GM18499 (cell line): ENCODE measurements around the gene GSTT4.
"Not testable (repeated sequence)": the region's sequence is repeated elsewhere in the genome, so short reads cannot be mapped to it uniquely, and the experiment has no call there.

ENCODE experiments used
- ATAC-seq: cut with Tn5 transposase; IDR thresholded peaks from one replicate; pipeline ENCODE4 v1.9.1; 2021; ENCODE audit warnings: moderate number of reproducible peaks; ENCODE audit not compliant: insufficient read depth, unreplicated experiment

Gene GSTT4

DNA sequence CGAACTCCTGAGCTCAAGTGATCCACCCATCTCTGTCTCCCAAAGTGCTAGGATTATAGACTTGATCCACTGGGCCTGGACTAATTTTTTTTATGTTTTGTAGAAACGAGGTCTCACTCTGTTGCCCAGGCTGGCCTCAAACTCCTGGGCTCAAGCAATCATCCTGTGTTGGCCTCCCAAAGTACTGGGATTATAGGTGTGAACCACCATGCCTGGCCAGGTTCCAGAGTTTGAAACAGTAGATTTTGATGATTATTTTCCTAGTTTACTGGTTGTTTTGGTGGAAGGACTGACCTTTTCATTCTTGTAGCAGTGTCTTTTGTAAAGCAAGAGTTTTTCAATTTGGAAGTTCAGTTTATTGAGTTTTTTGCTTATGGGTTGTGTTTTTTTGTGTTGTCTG is 20.8 kb upstream of the GSTT4 start:
- ATAC-seq: no peak

DNA sequence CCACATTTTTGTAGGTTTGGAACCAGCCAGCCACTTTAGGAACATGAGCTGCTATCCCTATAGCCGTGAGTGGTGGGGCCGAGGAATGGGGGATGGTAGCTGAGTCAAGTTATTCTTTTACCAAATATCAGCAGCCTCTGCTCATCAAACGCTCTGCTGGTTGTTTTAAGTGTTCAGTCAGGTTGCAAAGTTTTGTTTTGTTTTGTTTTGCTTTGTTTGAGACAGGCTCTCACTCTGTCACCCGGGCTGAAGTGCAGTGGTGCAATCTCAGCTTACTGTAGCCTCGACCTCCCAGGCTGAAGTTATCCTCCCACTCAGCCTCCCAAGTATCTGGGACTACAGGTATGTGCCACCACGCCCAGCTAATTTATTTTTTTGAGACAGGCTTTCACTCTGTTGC is 20.2 kb upstream of the GSTT4 start:
- no peak for ATAC-seq

DNA sequence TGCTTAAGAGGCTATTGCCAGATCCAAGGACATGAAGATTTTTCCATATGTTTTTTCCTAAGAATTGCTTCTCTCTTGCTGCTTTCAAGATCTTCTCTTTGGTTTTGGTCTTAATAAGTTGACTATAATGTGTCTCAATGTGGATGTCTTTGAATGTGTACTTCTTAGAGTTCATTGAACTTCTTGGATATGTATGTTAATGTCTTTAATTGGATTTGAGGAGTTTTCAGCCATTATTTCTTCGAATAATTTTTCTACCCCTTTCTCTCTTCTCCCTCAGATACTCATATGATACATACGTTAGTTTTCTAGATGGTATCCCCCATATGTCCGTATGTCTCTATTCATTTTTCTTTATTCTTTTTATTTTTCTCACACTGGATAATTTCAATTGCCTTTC is 19.1 kb upstream of the GSTT4 start:
- ATAC-seq: no peak

DNA sequence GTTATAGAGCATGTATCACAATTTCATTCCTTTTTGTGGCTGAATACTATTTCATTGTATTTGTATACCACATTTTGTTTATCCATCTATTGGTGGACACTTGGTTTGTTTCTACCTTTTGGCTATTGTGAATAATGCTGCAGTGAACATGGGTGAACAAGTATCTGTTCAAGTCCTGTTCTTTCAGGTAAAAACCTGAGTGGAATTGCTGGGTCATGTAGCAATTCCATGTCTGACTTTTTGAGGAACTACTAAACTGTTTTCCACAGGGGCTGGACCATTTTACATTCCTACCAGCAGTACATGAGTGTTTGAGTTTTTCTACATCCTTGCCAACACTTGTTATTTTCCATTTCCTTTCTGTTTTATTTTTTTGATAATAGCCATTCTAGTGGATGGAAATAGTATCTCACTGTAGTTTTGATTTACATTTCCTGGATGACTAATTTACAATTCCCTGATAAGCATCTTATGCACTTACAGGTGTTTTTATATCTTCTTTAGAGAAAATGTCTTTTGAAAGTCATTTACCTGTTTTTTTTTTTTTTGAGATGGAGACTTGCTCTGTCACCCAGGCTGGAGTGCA is 18.0 kb upstream of the GSTT4 start:
- no peak for ATAC-seq

DNA sequence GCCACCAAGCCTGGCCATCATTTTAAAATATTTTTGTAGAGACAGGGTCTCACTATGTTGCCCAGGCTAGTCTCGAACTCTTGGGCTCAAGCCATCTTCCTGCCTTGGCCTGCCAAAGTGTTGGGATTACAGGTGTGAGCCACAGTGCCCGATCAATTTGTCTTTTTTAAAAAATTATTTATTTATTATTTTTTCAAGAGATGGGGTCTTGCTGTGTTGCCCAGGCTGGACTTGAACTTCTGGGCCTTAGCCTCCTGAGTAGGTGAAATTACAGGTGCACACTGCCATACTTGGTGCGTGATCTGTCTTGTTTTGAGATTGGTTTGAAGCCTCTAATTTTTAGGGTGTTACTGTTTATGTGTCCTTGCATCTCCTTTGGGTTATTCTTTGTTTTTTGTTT is 16.1 kb upstream of the GSTT4 start:
- no peak for ATAC-seq

DNA sequence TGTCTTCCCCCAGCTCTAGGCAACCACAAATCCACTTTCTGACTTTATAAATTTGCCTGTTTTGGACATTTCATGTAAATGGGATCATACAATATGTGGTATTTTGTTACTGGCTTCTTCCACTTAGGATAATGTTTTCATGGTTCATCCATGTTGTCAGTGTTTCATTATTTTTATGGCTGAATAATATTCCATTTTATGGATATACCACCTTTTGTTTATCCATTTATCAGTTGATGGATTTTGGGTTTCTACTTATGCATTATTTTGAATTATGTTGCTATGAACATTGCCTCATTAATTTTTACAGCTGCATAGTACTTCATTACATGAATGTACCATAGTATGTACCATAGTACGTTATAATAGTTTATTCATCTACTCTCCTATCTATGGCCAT is 10.9 kb upstream of the GSTT4 start:
- ATAC-seq: no peak

DNA sequence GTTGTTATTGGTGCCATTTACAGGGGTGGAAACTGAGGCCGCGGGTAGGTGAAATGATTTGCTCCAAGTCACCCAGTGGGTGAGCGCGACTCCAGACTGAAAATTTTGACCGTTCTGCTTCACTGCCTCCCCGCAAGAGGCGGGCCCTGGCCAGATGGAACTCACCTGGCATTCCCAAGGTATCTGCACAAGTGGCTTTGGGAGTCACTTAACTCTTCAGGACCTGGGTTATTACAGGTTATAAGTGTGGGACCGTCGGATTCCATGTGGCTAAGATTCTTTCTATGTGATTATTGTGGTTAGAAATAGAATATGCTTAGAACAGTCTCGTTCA is 6.4 kb upstream of the GSTT4 start:
- no peak for ATAC-seq

DNA sequence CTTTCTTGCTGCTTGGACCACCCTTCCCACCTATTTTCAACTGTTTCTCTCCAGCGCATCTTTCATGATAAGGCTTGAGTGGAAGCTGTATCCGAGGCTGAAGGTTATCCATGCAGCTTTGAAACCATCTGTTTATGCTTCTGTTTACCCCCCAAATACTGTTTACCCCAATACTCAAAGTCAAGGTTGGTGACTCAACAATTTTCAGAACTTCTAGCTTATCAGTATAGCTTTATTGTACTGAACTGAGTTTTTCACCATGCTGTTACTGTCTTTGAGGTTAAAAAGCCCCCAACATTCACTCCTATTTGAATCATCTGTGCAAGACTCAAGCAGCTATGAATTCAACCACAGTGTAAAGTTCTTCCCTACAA is 4.8 kb upstream of the GSTT4 start:
- ATAC-seq: no peak

DNA sequence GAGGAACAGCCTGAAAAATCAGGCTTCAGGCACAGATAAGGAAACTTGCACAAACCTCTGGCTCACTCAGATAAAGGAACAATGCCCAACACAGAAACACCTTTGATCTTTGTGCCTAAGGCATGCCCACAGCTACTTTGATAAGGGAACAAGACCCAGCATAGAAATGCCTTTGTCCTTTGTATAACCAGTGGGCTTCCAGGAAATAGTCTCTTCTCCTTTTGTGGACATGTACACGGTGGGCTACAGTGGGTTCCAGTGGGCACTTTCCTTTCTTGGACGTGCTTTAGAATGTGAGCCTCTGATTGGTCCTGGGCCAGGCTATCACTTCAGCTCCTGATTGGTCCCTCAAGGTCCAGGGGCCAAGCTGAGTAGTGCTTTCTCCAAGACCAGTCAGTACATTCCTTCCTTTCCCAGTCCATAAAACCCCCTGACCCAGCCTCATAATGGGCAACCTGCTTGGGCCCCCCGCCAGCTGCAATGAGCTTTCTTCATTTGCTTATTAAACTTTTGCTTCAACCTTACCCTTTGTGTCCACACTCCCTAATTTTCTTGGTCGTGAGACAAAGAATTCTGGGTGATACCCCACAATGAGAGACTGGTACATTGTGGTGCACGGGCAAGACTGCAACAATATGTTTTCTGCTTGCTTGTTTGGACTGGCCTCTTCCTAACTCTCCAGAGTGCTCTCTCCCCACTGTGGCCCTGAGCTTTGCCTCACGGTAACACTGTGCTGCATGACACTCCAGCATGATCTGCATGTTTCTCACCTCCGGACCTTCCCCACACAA is 4.2 kb upstream of the GSTT4 start:
- no peak for ATAC-seq

DNA sequence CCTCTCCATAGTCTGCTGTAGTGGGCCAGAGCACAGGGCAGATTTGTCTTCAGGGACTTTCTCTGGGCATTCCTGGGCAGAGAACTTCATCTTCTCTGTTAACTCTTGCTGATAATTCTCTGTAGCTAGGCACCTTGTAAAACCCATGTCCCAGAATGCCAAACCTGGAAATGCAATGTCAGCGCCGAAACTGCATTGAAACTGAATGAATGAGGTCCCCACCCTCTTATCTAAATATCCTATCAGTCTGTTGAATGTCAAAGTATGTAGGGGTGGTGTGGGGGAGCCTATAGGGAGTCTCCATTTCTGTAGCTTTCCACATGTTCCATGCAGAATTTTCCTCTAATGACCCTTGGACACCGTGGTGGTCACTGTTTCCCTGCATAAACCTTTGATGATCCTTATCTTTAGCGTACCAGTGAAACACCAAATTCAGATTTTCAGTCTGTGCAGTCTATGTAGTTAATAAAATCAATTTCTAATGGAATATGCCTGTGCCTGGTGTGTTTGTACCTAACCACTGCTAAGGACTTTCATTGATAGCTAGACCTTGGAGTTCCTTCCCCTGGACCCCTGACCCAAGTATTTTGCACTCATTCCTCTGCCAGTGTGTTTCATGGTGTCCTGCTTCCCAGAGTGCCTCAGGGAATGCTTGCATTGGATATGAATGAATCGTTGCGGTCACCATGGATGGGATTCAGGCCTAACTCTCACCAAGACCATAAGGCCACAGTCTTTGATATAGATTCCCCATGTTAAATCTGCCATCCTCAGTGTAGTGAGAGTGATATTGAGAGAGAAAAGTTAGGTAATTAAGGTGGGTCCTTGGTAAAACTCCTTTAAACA is 3.4 kb upstream of the GSTT4 start:
- no peak for ATAC-seq

DNA sequence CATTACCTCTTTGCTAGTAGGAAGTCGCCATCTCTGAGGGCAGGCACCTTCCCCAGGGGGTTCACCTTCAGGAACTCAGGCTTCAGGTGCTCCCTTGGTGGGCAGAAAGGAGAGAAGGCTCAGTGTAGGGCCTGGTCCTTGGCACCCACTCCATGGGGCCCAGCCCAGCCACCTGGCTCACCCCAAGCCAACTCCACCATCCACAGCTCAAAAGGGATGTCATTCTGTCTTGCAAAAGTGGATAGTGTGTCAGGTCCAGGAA is 2.7 kb upstream of the GSTT4 start:
- no peak for ATAC-seq

DNA sequence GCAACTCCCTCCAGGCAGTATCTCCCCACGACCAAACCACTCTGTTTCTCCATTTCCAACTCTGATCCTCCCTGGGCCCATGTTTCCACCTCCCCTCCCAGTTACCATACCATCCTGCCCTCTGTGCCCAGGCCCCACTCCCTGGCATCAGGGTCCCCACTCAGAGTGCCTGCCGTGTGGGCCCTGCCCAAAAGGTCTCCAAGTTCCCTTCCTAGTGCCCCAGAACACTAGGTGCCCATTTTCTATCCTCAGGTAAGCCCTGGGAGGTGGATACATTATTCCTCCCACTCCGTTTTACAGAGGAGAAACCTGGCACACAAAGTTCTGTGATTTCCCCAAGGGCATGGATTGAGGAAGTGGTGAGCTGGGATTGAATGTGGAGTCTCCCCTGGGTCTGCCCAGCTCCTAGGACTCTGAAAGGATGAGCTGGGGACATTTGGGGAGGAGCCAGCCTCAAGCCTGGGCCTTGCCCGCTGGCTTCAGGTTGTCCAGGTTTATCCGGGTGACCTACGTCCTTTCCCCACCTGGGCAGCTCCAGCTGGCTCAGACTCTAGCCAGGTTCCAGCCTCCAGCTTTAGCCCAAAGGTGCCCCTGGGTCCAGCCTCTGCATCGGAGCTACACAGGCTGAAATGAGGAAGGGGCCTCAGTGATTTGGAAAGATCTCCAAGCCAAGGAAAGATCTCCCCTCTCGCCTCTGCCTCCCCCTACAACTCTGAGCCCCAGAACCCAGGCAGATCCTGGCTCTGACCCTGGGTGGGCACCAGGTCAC is 2.2 kb upstream of the GSTT4 start:
- ATAC-seq: no peak

DNA sequence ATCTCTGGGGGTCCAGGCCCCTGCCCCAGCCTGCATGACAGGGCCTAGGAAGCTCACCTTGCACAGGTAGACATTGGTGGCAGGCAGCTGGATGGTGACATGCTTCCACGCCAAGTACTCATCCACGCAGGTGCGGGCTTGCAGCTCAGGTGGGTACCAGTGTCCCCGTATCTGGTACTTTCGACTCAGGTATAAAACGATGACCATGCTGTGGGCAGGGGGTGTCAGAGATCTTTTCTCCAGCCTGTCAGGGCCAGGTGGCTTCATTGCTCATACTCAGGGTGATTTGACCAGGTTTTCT is 1.6 kb upstream of the GSTT4 start:
- ATAC-seq: no peak

DNA sequence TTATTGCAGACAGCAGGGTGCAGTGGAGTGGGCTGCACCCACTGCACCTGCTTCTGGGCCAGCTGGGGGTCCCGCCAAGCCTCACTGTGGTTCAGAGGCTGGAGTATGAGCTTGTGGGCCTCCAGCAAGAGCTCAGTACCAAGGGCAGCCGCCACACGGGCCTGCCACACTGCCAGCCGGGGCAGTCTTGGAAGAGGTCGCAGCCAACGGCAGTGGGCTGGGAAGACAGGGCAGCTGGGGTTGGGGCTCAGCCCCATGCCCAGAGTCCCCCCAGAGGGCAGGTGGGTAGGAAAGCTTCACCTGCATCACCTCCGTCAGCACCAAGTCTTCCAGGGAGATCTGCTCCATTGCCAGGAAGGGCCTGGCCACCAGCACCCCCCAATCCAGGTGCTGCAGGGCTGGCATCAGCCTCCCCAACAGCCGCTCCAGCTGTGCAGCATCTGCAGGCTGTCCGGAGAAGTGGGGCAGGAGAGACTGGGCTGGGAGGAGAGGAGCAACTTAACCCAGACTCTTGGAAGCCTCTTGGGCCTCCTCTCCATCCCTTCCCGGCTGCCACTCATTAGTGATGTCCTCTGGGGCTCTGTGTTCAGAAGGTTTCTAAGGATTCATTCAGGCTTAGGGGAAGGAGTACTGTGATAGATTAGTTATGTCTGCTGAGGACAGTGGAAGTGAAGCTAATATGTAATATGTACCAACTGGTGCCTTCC is 1.1 kb upstream of the GSTT4 start:
- ATAC-seq: no peak

DNA sequence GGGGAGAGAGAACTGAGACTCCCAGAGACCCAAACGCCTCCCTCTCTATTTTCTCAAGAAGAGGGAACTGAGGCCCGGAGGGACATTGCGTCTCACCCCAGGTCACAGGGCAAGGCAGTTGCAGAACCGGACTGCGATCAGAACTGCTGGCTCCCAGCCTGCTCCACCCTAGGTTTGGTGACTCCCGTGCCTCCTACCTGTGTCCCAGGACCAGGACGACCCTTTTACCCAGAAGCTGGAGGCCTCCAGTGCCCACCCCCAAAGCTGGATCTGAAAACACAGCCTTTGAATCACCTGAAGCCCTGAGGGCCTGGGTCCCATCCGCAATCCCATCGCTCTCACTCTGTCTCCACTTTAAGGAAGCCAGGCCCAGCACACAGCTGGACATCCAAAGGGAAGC is 1.4 kb downstream of the GSTT4 start:
- ATAC-seq: no peak

DNA sequence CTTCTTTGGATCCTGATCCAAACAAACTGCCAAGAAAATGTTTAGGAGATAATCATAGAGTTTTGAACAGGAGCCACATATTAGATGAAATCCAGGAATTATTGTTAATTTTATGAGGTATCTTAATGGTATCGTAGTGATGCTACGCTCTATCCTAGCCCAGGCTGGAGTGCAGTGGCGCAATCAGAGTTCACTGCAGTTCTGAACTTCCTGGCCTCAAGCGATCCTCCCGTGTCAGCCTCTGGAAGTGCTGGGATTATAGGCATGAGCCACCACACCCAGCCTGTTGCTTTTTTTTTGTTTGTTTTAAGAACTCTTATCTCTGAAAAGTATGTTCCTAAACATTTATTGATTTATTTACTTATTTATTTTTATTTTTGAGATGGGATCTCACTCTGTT is 2.4 kb downstream of the GSTT4 start:
- no peak for ATAC-seq

DNA sequence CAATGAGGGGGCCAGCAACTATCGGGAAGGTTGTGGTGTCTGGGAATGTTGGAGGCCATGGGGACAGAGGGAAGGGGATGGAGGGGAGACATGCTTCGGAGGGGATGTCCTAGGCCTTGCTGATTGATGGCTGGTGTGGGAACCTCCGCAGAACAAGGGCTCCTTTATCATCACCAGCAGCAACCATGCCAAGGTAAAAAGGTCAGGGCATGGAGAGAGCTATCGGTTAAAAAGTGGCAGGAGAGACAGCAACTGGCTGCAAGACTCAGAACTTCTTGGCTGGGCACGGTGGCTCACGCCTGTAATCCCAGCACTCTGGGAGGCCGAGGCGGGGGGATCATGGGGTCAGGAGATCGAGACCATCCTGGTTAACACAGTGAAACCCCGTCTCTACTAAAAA is 3.0 kb downstream of the GSTT4 start:
- no peak for ATAC-seq

DNA sequence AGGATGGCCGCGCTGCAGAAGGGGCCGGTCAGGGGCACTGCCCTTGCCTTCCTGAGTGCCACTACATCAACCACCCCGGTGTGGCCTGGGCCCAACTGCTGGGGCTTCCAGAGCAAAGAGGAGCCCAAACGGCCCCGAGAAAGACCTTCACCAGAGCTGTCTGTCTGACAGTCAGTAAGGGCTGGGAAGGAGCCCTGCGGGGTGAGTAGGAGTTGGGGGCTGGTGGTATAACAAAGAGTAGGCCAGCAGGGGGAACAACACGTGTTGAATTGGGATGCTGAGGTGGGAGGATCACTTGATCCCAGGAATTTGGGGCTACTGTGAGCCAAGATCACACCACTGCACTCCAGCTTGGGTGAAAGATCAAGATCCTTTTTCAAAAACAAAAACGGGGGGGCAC is 3.9 kb downstream of the GSTT4 start:
- ATAC-seq: no peak

DNA sequence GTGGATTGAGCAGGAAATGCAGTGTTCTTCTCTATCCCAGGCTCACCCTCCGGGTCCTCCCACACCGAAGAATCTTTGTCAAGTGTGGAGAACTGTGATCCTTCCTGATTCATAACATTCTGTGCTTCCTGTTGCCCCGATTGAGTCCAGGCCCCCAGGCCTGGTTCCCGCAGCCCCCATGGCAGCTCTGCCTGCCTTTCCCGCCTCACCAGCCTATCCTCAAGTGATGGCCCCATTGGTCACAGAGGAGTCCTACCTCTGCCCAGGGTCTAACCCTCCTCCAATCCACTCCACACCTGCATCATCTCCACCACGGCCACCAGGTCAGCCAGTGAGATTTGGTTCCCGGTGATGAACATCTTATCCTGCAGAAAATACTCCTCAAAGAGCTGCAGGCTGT is 5.5 kb downstream of the GSTT4 start:
- not testable (repeated sequence) for ATAC-seq

DNA sequence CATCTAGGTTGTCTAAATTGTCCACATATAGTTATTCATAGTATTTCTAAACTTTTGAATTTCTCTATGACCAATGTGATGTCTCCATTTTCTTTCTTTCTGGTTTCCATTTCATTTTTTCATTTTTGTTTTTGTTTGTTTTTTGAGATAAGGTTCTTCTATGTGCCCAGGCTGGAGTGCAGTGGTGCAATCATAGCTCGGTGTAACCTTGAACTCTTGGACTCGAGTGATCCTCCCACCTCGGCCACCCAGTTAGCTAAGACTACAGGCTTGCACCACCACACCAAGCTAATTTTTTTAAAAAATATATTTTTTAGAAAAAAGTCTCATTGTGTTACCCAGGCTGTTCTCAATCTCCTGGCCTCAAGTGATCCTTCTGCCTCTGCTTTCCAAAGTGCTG is 8.2 kb downstream of the GSTT4 start:
- ATAC-seq: no peak
